SKM-1 (cell line): Measurements from ENCODE around the gene ACIN1.

Experiments used
- DNase-seq: peaks from one replicate; lab custom pipeline; 2025; ENCODE audit not compliant: unreplicated experiment; lab: John Stamatoyannopoulos, UW

The ACIN1 gene

GRCh38 chr14:23043145-23043544, 51.8 kb downstream of the ACIN1 start:
- no peak for DNase-seq

GRCh38 chr14:23042162-23042965, 52.6 kb downstream of the ACIN1 start, which contains the start of gene PSMB11:
TSS of gene PSMB11 (plus strand) at chr14:23042212. CDS start at chr14:23042226, 14 bp downstream.
- DNase-seq: no peak

- no peak for DNase-seq
Measured at GRCh38 chr14:23041729-23042128, 53.2 kb downstream of the ACIN1 start.

GRCh38 chr14:23040100-23040499, 54.8 kb downstream of the ACIN1 start:
- no peak for DNase-seq

- DNase-seq: no peak
Measured at GRCh38 chr14:23035303-23036144, 59.4 kb downstream of the ACIN1 start.

GRCh38 chr14:23034498-23035302, 60.2 kb downstream of the ACIN1 start, which contains the start of gene PSMB5:
TSS of gene PSMB5 (minus strand) at chr14:23034900. CDS start at chr14:23034881, 19 bp downstream.
- no peak for DNase-seq

GRCh38 chr14:23033801-23034497, 61.0 kb downstream of the ACIN1 start:
- no peak for DNase-seq

- no peak for DNase-seq
Measured at GRCh38 chr14:23033251-23033727, 61.6 kb downstream of the ACIN1 start.

GRCh38 chr14:23030936-23031335, 64.0 kb downstream of the ACIN1 start:
- no peak for DNase-seq

- DNase-seq: no peak
Measured at GRCh38 chr14:23028799-23029198, 66.1 kb downstream of the ACIN1 start.

GRCh38 chr14:23025151-23025814, 69.7 kb downstream of the ACIN1 start:
- DNase-seq: no peak

GRCh38 chr14:23024612-23025075, 70.3 kb downstream of the ACIN1 start:
- no peak for DNase-seq

GRCh38 chr14:23023795-23024152, 71.2 kb downstream of the ACIN1 start:
- no peak for DNase-seq

- no peak for DNase-seq
Measured at GRCh38 chr14:23023022-23023794, 71.7 kb downstream of the ACIN1 start.

- no peak for DNase-seq
Measured at GRCh38 chr14:23021889-23022442, 73.0 kb downstream of the ACIN1 start.

- no peak for DNase-seq
Measured at GRCh38 chr14:23021434-23021833, 73.5 kb downstream of the ACIN1 start.

GRCh38 chr14:23020143-23021128, 74.5 kb downstream of the ACIN1 start:
- DNase-seq: no peak
